ENCODE data around the gene MRPS6. TPM values are rescaled to one million over a fixed set of nuclear protein-coding genes. Genes with fewer than 3 reads are reported as not detected.

Gene MRPS6
- total RNA-seq, 1 experiment from 2014 or later, result 41.0 TPM

GRCh38 chr21:34078915-34079314, 5.5 kb downstream of the MRPS6 start:
- ChIA-PET CTCF (no interaction called here), POLR2A (ENCODE audit: unreplicated experiment) (no interaction called here)

GRCh38 chr21:34080710-34081109, 7.3 kb downstream of the MRPS6 start:
- no peaks in the 10 kb centered on the region for H3F3A ChIP-seq (ENCODE audit: insufficient read depth, low read depth)
- H3K4me2 ChIP-seq, result no peak overlapping the region
- intact Hi-C loops (cut with micrococcal nuclease; ENCODE audit: unreplicated experiment), result no loop called here
- peaks cover 95% of the 10 kb centered on the region for H3K79me2 ChIP-seq (ENCODE audit: low read depth)
- H3K4me3 ChIP-seq, result no peak overlapping the region
- H3K9me2 ChIP-seq (ENCODE audit: insufficient read depth), result no peaks in the 10 kb centered on the region
- DNase-seq, result no peak
- no peaks in the 10 kb centered on the region for H3K9me3 ChIP-seq (ENCODE audit: insufficient read depth, low read depth)
- no peaks in the 10 kb centered on the region for H3K27me3 ChIP-seq (ENCODE audit: insufficient read depth, low read depth)
- H2AFZ ChIP-seq, result no peak overlapping the region
- no peak overlapping the region for H3K27ac ChIP-seq
- ChIA-PET CTCF (no interaction called here), POLR2A (ENCODE audit: unreplicated experiment) (no interaction called here)
- H3K36me3 ChIP-seq (ENCODE audit: low read depth), result peaks cover 3% of the 10 kb centered on the region; the same call in 1 of the 2 replicates
- peaks cover 21% of the 10 kb centered on the region for H3K4me1 ChIP-seq (replicated peaks; ENCODE audit: insufficient read depth)
- no TSS peak for BruUV-seq (replicated peaks)
- no peak for TF ChIP-seq CTCF (conservative IDR thresholded peaks at IDR 0.05)
- TF ChIP-seq EZH2 (IDR thresholded peaks at IDR 0.05; ENCODE audit: low read depth), result no peak
- no peaks in the 10 kb centered on the region; the same call in 1 of the 2 replicates for H4K20me1 ChIP-seq (ENCODE audit: insufficient read depth)

More at GRCh38 chr21:34078915-34079314, 5.5 kb downstream of the MRPS6 start:
- peak overlapping the region; percentile 42 for H3K4me2 ChIP-seq
- H3K79me2 ChIP-seq (ENCODE audit: low read depth), result peaks cover 96% of the 10 kb centered on the region
- no peaks in the 10 kb centered on the region; the same call in 1 of the 2 replicates for H4K20me1 ChIP-seq (ENCODE audit: insufficient read depth)
- DNase-seq, result no peak
- no peaks in the 10 kb centered on the region for H3K9me3 ChIP-seq (ENCODE audit: insufficient read depth, low read depth)
- H3K27ac ChIP-seq, result no peak overlapping the region
- intact Hi-C loops (cut with micrococcal nuclease; ENCODE audit: unreplicated experiment), result loop anchor here (10.0 kb wide), 1 partner anchor 126 kb away; no protein-coding TSS in a partner anchor
- no peaks in the 10 kb centered on the region for H3K9me2 ChIP-seq (ENCODE audit: insufficient read depth)
- peaks cover 33% of the 10 kb centered on the region for H3K4me1 ChIP-seq (replicated peaks; ENCODE audit: insufficient read depth)
- no peaks in the 10 kb centered on the region for H3K27me3 ChIP-seq (ENCODE audit: insufficient read depth, low read depth)
- no TSS peak for BruUV-seq (replicated peaks)
- no peaks in the 10 kb centered on the region for H3F3A ChIP-seq (ENCODE audit: insufficient read depth, low read depth)
- no peak overlapping the region for H2AFZ ChIP-seq
- TF ChIP-seq EZH2 (IDR thresholded peaks at IDR 0.05; ENCODE audit: low read depth) (no peak), CTCF (conservative IDR thresholded peaks at IDR 0.05) (no peak)
- no peak overlapping the region for H3K4me3 ChIP-seq
- peaks cover 3% of the 10 kb centered on the region; the same call in 1 of the 2 replicates for H3K36me3 ChIP-seq (ENCODE audit: low read depth)

- no peaks in the 10 kb centered on the region for H3F3A ChIP-seq (ENCODE audit: insufficient read depth, low read depth)
- no peaks in the 10 kb centered on the region for H3K27me3 ChIP-seq (ENCODE audit: insufficient read depth, low read depth)
- H3K9me2 ChIP-seq (ENCODE audit: insufficient read depth), result no peaks in the 10 kb centered on the region
- H4K20me1 ChIP-seq (ENCODE audit: insufficient read depth), result no peaks in the 10 kb centered on the region; the same call in 1 of the 2 replicates
- ChIA-PET CTCF (no interaction called here), POLR2A (ENCODE audit: unreplicated experiment) (no interaction called here)
- H3K4me1 ChIP-seq (replicated peaks; ENCODE audit: insufficient read depth), result peaks cover 15% of the 10 kb centered on the region
- intact Hi-C loops (cut with micrococcal nuclease; ENCODE audit: unreplicated experiment), result no loop called here
- BruUV-seq (replicated peaks), result no TSS peak
- H3K27ac ChIP-seq, result no peak overlapping the region
- H2AFZ ChIP-seq, result no peak overlapping the region
- peaks cover 3% of the 10 kb centered on the region; the same call in 1 of the 2 replicates for H3K36me3 ChIP-seq (ENCODE audit: low read depth)
- no peaks in the 10 kb centered on the region for H3K9me3 ChIP-seq (ENCODE audit: insufficient read depth, low read depth)
- H3K4me3 ChIP-seq, result no peak overlapping the region
- no peak overlapping the region for H3K4me2 ChIP-seq
- H3K79me2 ChIP-seq (ENCODE audit: low read depth), result peaks cover 89% of the 10 kb centered on the region
- TF ChIP-seq CTCF (conservative IDR thresholded peaks at IDR 0.05) (no peak), EZH2 (IDR thresholded peaks at IDR 0.05; ENCODE audit: low read depth) (no peak)
- DNase-seq, result no peak
Observed at GRCh38 chr21:34082769-34083168, 9.4 kb downstream of the MRPS6 start.

Data from PC-9 (cell line).